Cardiac fibroblast (primary cell): Measurements from ENCODE around the gene MTOR.
A peak's percentile ranks its signal among the peaks of the same experiment; 100 is the strongest.
"Not testable (repeated sequence)": the region's sequence is repeated elsewhere in the genome, so short reads cannot be mapped to it uniquely, and the experiment has no call there.

Experiments used
- DNase-seq, 2 donors: peaks; one replicate each; pipeline versions ENCODE4 v3.0.0 to v3.0.0-alpha.2; 2010; ENCODE audit warnings: low read depth in 2 of 2
- H3K4me3 ChIP-seq, 2 donors: replicated peaks in 1 of 2; 1 replicate in 1 of 2; 2 replicates in 1 of 2; pipeline ENCODE4 v1.5.1; 2011; ENCODE audit warnings: low read depth in 2 of 2, low read length in 2 of 2, mild to moderate bottlenecking in 2 of 2, moderate library complexity in 1 of 2
- TF ChIP-seq, protein P1 (sequence below): IDR thresholded peaks from one replicate; pipeline ENCODE4 v1.5.1; 2011; ENCODE audit warnings: low read depth, mild to moderate bottlenecking, low read length, inconsistent platforms

The MTOR gene

DNA sequence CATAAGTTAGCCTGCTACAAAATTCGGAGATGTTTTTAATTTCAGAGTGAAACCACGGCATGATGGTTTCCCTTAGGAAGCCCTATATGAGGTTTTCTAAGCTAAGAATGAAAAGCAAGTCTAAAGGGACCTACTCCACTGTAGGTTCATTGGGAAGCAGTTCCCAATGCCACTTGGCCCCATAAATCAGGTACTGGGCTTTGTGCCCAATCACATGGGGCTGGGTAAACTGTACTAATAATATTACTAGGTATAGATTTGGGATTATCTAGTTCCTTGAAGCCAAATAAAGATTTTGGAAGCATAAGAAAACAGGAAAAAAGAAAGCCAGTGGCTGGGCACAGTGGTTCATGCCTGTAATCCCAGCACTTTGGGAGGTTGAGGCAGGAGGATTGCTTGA, 92.2 kb downstream of the MTOR start:
- no peak for DNase-seq
- H3K4me3 ChIP-seq, result no peak overlapping the region
- TF ChIP-seq, protein P1, sequence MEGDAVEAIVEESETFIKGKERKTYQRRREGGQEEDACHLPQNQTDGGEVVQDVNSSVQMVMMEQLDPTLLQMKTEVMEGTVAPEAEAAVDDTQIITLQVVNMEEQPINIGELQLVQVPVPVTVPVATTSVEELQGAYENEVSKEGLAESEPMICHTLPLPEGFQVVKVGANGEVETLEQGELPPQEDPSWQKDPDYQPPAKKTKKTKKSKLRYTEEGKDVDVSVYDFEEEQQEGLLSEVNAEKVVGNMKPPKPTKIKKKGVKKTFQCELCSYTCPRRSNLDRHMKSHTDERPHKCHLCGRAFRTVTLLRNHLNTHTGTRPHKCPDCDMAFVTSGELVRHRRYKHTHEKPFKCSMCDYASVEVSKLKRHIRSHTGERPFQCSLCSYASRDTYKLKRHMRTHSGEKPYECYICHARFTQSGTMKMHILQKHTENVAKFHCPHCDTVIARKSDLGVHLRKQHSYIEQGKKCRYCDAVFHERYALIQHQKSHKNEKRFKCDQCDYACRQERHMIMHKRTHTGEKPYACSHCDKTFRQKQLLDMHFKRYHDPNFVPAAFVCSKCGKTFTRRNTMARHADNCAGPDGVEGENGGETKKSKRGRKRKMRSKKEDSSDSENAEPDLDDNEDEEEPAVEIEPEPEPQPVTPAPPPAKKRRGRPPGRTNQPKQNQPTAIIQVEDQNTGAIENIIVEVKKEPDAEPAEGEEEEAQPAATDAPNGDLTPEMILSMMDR, result no peak

DNA sequence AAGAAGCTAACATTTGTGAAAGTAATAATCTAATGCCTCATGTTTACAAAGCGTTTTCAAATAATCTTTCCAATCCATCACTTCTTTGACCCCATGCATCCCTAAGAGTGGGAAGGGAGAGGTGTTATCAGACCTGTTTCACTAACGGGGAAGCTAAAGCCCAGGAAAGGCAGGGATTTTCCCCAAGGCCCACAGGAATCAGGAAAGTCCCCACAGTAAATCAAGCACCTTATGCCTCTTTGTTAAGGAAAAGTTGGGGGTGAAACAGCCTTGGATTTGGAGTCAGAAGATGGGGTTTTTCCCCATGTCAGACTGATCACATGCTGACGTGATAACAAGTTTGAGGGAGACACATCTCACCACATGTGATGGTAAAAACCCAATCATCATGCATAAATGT, 93.1 kb downstream of the MTOR start:
- TF ChIP-seq, protein P1, result no peak
- H3K4me3 ChIP-seq, result no peak overlapping the region
- DNase-seq, result no peak

DNA sequence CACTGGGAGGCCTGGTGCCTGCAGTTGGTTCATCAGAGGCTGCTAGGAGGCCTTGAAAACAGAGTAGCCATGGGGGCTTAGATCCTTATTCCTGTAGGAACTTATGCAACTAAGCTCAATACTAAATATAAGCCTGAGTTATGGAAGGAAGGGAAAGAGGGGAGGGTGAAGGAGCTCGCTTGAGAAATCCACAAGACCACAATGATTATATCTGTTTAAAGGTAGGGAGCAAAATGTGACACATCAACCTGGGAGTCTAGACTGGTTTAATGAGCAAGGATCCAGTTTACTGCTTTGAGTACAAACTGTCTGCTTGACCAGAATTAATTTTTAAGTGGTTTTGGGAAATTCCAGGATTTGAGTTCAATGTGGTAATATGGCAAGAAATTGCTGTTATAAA, 93.6 kb downstream of the MTOR start:
- no peak for DNase-seq

DNA sequence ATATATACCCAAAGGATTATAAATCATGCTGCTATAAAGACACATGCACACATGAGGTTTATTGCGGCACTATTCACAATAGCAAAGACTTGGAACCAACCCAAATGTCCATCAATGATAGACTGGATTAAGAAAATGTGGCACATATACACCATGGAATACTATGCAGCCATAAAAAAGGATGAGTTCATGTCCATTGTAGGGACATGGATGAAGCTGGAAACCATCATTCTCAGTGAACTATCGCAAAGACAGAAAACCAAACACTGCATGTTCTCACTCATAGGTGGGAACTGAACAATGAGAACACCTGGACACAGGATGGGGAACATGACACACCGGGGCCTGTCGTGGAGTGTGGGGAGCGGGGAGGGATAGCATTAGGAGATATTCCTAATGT, 95.6 kb downstream of the MTOR start:
- H3K4me3 ChIP-seq, DNase-seq: not testable (repeated sequence)

More for the DNA sequence above, 93.6 kb downstream of the MTOR start:
- TF ChIP-seq, protein P1, result no peak
- H3K4me3 ChIP-seq, result no peak overlapping the region

DNA sequence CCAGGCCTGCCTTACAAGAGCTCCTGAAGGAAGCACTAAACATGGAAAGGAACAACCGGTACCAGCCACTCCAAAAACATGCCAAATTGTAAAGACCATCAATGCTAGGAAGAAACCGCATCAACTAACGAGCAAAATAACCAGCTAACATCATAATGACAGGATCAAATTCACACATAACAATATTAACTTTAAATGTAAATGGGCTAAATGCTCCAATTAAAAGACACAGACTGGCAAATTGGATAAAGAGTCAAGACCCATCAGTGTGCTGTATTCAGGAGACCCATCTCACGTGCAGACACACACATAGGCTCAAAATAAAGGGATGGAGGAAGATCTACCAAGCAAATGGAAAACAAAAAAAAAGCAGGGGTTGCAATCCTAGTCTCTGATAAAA, 99.6 kb downstream of the MTOR start:
- DNase-seq, H3K4me3 ChIP-seq: not testable (repeated sequence)

DNA sequence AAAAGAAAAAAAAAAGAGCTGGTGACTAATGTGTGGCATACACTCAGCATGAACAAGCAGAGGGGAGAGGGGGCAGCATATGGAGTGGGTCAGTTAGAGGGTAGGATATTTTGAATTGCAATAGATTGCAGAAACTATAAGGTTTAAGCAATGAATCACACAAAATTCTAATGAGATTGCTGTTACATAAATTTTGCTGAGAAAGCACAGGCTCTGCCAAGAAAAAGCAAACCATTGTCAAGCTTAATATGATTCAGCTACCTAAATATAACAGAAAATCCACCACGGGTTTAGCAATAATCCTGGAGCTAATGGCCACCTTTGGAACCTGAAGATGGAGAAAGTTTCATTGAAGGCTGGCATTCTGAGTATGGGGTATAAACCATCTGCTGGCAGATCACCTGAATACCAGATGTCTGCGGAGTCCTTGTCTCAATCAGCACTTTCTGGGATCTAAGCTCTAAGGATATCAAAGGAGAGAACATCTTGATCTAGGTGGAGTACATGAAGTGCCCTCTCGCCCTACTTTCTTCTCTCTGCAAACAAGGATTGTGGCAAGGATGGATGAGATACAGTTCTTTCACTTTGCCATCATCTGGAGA, 103.5 kb downstream of the MTOR start:
- H3K4me3 ChIP-seq, result no peak overlapping the region
- DNase-seq, result peak; percentile 90 to 96
- TF ChIP-seq, protein P1, result no peak

DNA sequence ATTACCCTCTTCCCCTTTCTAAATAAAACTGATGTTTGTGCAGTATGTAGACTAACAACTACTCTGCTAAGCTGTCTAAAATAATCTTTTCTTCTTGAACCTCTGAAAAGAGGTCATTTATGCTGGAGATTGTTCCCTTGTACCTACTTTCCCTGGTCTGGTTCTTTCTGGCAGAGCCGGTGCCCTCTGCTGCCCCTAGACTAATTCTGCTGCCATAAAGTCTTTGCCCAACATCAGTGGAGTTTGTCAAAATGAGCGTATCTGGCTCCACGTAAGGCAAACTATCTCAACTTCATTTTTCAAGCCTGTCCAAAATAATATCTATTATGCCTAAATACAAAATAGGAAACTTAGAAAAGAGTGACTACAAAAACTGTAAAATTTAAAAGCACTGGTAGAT, 104.1 kb downstream of the MTOR start:
- DNase-seq, result no peak
- H3K4me3 ChIP-seq, result no peak overlapping the region
- TF ChIP-seq, protein P1, result no peak

DNA sequence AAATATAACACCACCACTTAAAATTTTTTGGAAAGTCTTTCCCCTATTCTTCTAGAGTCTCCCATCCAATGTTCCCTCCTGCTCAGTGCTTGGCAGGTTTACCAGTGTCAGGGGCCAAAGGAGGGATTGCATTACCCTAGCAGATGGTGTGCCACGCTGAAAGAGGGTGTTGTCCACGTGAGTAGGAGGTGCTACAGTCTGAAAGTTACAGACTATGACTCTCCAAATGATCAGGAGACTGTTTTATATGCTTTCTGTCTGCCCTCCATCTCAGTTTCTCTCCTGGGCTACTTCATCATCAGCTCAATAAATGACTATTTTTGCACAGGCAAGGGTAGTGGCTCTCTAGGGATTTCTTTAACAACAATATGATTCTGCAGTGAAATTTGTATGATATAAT, 104.5 kb downstream of the MTOR start:
- peak; percentile 57 to 68 for DNase-seq
- H3K4me3 ChIP-seq, result no peak overlapping the region
- TF ChIP-seq, protein P1, result no peak
